NCI-H146 treated with DMSO at 0.1 percent for 48 hours (cell line): Measurements from ENCODE around the gene MUS81.
A peak's percentile ranks its signal among the peaks of the same experiment; 100 is the strongest.
"Not testable (repeated sequence)": the region's sequence is repeated elsewhere in the genome, so short reads cannot be mapped to it uniquely, and the experiment has no call there.

ENCODE experiments used
- DNase-seq: peaks from one replicate; lab custom pipeline; 2025; ENCODE audit not compliant: unreplicated experiment; lab: John Stamatoyannopoulos, UW

MUS81 gene

GRCh38 chr11:65847746-65848145, 12.5 kb upstream of the MUS81 start:
- DNase-seq = no peak

- DNase-seq = not testable (repeated sequence)
These were observed 11.5 kb upstream of the MUS81 start for GRCh38 chr11:65848693-65849092.

- no peak for DNase-seq
These were observed 10.9 kb upstream of the MUS81 start for GRCh38 chr11:65849366-65849765.

GRCh38 chr11:65849771-65850216, 10.4 kb upstream of the MUS81 start:
- no peak for DNase-seq

GRCh38 chr11:65850217-65851082, 9.8 kb upstream of the MUS81 start:
- no peak for DNase-seq

- no peak for DNase-seq
These were observed 9.1 kb upstream of the MUS81 start for GRCh38 chr11:65851083-65851579.

GRCh38 chr11:65851811-65852507, 8.3 kb upstream of the MUS81 start:
- no peak for DNase-seq

- no peak for DNase-seq
These were observed 7.6 kb upstream of the MUS81 start for GRCh38 chr11:65852508-65853245.

GRCh38 chr11:65853246-65853979, 6.8 kb upstream of the MUS81 start:
- DNase-seq = no peak

- no peak for DNase-seq
These were observed 6.1 kb upstream of the MUS81 start for GRCh38 chr11:65854161-65854592.

GRCh38 chr11:65854852-65855837, 5.1 kb upstream of the MUS81 start:
- no peak for DNase-seq

GRCh38 chr11:65855927-65856363, 4.3 kb upstream of the MUS81 start:
- DNase-seq = no peak

GRCh38 chr11:65856689-65857499, 3.3 kb upstream of the MUS81 start:
- peak; percentile 22 for DNase-seq

GRCh38 chr11:65857500-65857852, 2.8 kb upstream of the MUS81 start:
- DNase-seq = no peak

- peak; percentile 93 for DNase-seq
These were observed 2.2 kb upstream of the MUS81 start, which contains the start of gene CFL1 for GRCh38 chr11:65857853-65858680. TSS of gene CFL1 (minus strand) at chr11:65858180. CDS start at chr11:65858099, 81 bp downstream.

- peak; percentile 59 for DNase-seq
These were observed 1.5 kb upstream of the MUS81 start for GRCh38 chr11:65858681-65859087.

- peak; percentile 97 for DNase-seq
These were observed 980 bp upstream of the MUS81 start for GRCh38 chr11:65859095-65859811.
